OCI-LY7 (cell line): ENCODE data around the gene ALG14. TPM values are rescaled to one million over a fixed set of nuclear protein-coding genes. Genes with fewer than 3 reads are reported as not detected.

Experiments used
- BruUV-seq: library from RNA; stranded (reverse); fragments of 400-500 nt; replicated peaks from 2 replicates; lab custom pipeline; 2021; lab: Mats Ljungman, UMichigan
- CTCF ChIA-PET: fragments of 300-600 bp; sonication (Branson Sonifier 250); formaldehyde crosslinking; loops from one replicate; lab custom pipeline; 2022; ENCODE audit warnings: antibody characterized with exemption; ENCODE audit not compliant: unreplicated experiment; lab: Charles Lee
- POLR2A ChIA-PET: fragments of 300-600 bp; sonication (Branson Sonifier 250); formaldehyde crosslinking; loops from one replicate; lab custom pipeline; 2022; ENCODE audit warnings: antibody characterized with exemption; lab: Charles Lee
- DNase-seq: peaks from one replicate; pipeline ENCODE4 v3.0.0-alpha.2; 2015; ENCODE audit warnings: low spot score
- H2AFZ ChIP-seq: fragments of 200-600 bp; sonication (generic), shearing (Covaris generic); 2 replicates; pipeline ENCODE4 v1.6.1; 2014; ENCODE audit warnings: mild to moderate bottlenecking, antibody characterized with exemption, low read length, moderate library complexity
- H3K27ac ChIP-seq: fragments of 200-600 bp; sonication (generic); 2 replicates; pipeline ENCODE4 v1.5.1; 2014; ENCODE audit warnings: mixed run types, low read depth, mild to moderate bottlenecking, moderate library complexity, low read length, inconsistent platforms; ENCODE audit not compliant: poor library complexity, severe bottlenecking
- H3K36me3 ChIP-seq: fragments of 200-600 bp; sonication (generic); 2 replicates; pipeline ENCODE4 v1.6.1; 2014; ENCODE audit warnings: mild to moderate bottlenecking, antibody characterized with exemption, low read length, moderate library complexity, mixed read lengths; ENCODE audit not compliant: insufficient read depth
- H3K4me1 ChIP-seq: fragments of 200-600 bp; sonication (generic); 2 replicates; pipeline ENCODE4 v1.5.1; 2014; ENCODE audit warnings: mild to moderate bottlenecking, low read length; ENCODE audit not compliant: insufficient read depth, poor library complexity, severe bottlenecking
- H3K4me2 ChIP-seq: fragments of 200-600 bp; sonication (generic); 2 replicates; pipeline ENCODE4 v1.6.1; 2014; ENCODE audit warnings: mild to moderate bottlenecking, low read length
- H3K4me3 ChIP-seq: fragments of 200-600 bp; sonication (generic); 2 replicates; pipeline ENCODE4 v1.5.1; 2014; ENCODE audit warnings: mild to moderate bottlenecking, low read depth, low read length; ENCODE audit not compliant: poor library complexity, severe bottlenecking
- H3K79me2 ChIP-seq: fragments of 200-600 bp; sonication (generic); 2 replicates; pipeline ENCODE4 v1.6.1; 2016; ENCODE audit warnings: low read depth, mild to moderate bottlenecking, low read length, moderate library complexity, mixed read lengths; ENCODE audit not compliant: insufficient read depth
- H3K9me2 ChIP-seq: fragments of 200-600 bp; sonication (generic); 2 replicates; pipeline ENCODE4 v1.6.1; 2016; ENCODE audit warnings: mild to moderate bottlenecking, low read length, mixed read lengths; ENCODE audit not compliant: insufficient read depth
- H3K9me3 ChIP-seq: fragments of 200-600 bp; sonication (generic); 2 replicates; pipeline ENCODE4 v1.6.1; 2014; ENCODE audit warnings: mild to moderate bottlenecking, mixed run types, low read length, mixed read lengths
- H4K20me1 ChIP-seq: fragments of 200-600 bp; sonication (generic); 2 replicates; pipeline ENCODE4 v1.6.1; 2014; ENCODE audit warnings: mild to moderate bottlenecking, antibody characterized with exemption, low read length, moderate library complexity, mixed read lengths; ENCODE audit not compliant: insufficient read depth
- CTCF ChIP-seq: fragments of 200-600 bp; sonication (generic); conservative IDR thresholded peaks from 2 replicates; pipeline ENCODE4 v1.5.1; 2014; ENCODE audit warnings: mild to moderate bottlenecking, antibody characterized with exemption, low read length, moderate library complexity, mixed read lengths
- EZH2phosphoT487 ChIP-seq: fragments of 200-600 bp; sonication (generic); IDR thresholded peaks from 2 replicates; pipeline ENCODE4 v1.6.1; 2018; ENCODE audit warnings: low read depth, borderline replicate concordance, mild to moderate bottlenecking, mixed run types, antibody characterized with exemption, low read length, moderate library complexity, mixed read lengths
- intact Hi-C: fragments of 100-400 bp; cut with micrococcal nuclease; formaldehyde crosslinking; loops from one replicate; pipeline ENCODE4 v1.10.0; 2022; ENCODE audit not compliant: unreplicated experiment
- total RNA-seq, 2 experiments: library from RNA; depleted of rRNA in 1 of 2; stranded (reverse); fragments of >200 nt in 1 of 2; shearing (Covaris generic) in 1 of 2; gene quantifications; 2 replicates each; pipeline ENCODE4 v1.2.3, GENCODE V29; 2014 to 2022

Gene ALG14
- total RNA-seq, 2 experiments from 2014 or later, result 1.6 to 8.3 TPM

- no TSS peak for BruUV-seq
- TF ChIP-seq CTCF (peak; percentile 78), EZH2phosphoT487 (no peak)
- peak; percentile 57 for DNase-seq
- CTCF ChIA-PET, result interaction anchor here (0.6 to 1.4 kb wide), 2 partner anchors 84 to 188 kb away, joined by 4 to 9 read pairs; no protein-coding TSS in a partner anchor
- Histone ChIP-seq H3K9me2 (no peaks in the 10 kb centered on the region), H3K9me3 (no peaks in the 10 kb centered on the region), H3K4me1 (no peaks in the 10 kb centered on the region), H4K20me1 (no peaks in the 10 kb centered on the region), H3K27ac (no peak overlapping the region), H2AFZ (no peak overlapping the region), H3K4me2 (no peak overlapping the region), H3K36me3 (no peaks in the 10 kb centered on the region), H3K79me2 (no peaks in the 10 kb centered on the region), H3K4me3 (no peak overlapping the region)
- intact Hi-C loops, result no loop called here
- POLR2A ChIA-PET, result interaction anchor here (0.6 to 0.7 kb wide), 2 partner anchors 81 to 198 kb away, joined by 3 read pairs; no protein-coding TSS in a partner anchor
Observed at GRCh38 chr1:95041491-95042165, 31.1 kb downstream of the ALG14 start.

- H3K4me2 ChIP-seq, result no peak overlapping the region
- intact Hi-C loops, result no loop called here
- TF ChIP-seq EZH2phosphoT487 (no peak), CTCF (no peak)
Observed at GRCh38 chr1:95040032-95040525, 32.7 kb downstream of the ALG14 start.

DNA sequence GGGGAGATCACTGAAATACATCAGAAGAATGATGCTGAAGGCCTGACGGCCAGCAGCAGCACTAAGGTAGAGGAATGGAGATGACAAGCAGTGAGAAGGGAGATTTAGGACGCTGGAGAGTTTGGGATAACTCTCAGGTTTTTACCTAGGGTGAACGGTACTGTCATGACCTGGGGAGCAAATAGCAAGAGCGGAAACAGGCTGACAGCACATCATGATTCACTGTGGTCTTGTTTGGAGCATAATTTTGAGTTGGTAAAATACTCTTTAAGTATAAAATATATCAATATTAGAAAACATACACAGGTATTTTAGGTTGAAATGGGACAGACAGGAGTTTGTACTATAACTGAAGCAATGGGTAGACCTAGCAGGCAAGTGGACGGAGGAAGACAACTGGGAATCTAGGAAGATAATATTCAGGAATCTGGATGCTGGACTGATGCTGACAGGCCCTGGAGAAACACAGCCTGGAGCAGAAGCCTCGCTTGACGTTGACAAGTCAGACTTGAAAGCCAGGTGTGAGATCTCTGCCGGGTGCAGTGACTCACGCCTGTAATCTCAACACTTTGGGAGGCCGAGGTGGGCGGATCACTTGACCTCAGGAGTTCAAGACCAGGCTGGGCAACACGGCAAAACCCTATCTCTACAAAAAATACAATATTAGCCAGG is 33.3 kb downstream of the ALG14 start:
- no peaks in the 10 kb centered on the region for H4K20me1 ChIP-seq
- no peak for DNase-seq
- intact Hi-C loops, result no loop called here
- no peak for TF ChIP-seq CTCF
- no peak overlapping the region for H2AFZ ChIP-seq
- no peak overlapping the region for H3K4me3 ChIP-seq
- H3K9me2 ChIP-seq, result no peaks in the 10 kb centered on the region
- no peaks in the 10 kb centered on the region for H3K36me3 ChIP-seq
- H3K4me1 ChIP-seq, result no peaks in the 10 kb centered on the region
- CTCF ChIA-PET, result no interaction called here
- POLR2A ChIA-PET, result no interaction called here
- no peaks in the 10 kb centered on the region for H3K79me2 ChIP-seq
- H3K27ac ChIP-seq, result no peak overlapping the region
- BruUV-seq, result no TSS peak
- H3K9me3 ChIP-seq, result no peaks in the 10 kb centered on the region
- H3K4me2 ChIP-seq, result no peak overlapping the region

More at GRCh38 chr1:95040032-95040525, 32.7 kb downstream of the ALG14 start:
- ChIA-PET CTCF (no interaction called here), POLR2A (no interaction called here)
- Histone ChIP-seq H3K9me3 (no peaks in the 10 kb centered on the region), H3K4me1 (no peaks in the 10 kb centered on the region), H3K36me3 (no peaks in the 10 kb centered on the region), H3K4me3 (no peak overlapping the region), H3K27ac (no peak overlapping the region), H3K79me2 (no peaks in the 10 kb centered on the region), H4K20me1 (no peaks in the 10 kb centered on the region), H3K9me2 (no peaks in the 10 kb centered on the region), H2AFZ (no peak overlapping the region)
- no peak for DNase-seq
- BruUV-seq, result no TSS peak
